ENCODE results near the gene BNIP5.
"Not testable (repeated sequence)": the region's sequence is repeated elsewhere in the genome, so short reads cannot be mapped to it uniquely, and the experiment has no call there.

Gene BNIP5

GRCh38 chr6:36343109-36343680 is 6.5 kb upstream of the BNIP5 start:
- DNase-seq (ENCODE audit: low read depth in 2 of 2), result no peak

GRCh38 chr6:36340618-36341454 is 4.1 kb upstream of the BNIP5 start:
- peak; percentile 45 to 56 for DNase-seq (ENCODE audit: low read depth in 2 of 2)

GRCh38 chr6:36340306-36340617 is 3.6 kb upstream of the BNIP5 start:
- DNase-seq (ENCODE audit: low read depth in 2 of 2), result no peak

DNA sequence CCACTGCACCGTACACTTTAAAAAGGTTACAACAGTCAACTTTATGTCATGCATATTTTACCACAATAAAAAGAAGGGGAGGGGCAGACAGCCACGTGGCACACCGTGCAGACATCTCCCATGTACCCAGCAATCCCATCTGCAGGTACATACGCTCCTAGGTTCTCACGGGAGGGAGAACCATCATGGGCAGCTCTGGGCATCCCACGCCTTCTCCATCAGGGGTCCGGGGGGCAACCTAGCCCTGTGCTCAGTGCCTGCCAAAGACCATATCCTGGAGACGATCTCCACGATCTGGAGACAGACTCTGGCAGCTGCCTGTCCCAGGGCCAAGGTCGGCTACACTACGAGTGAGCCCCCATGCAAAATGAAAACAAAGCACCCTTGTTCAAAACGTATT is 2.5 kb upstream of the BNIP5 start:
- no peak for DNase-seq (ENCODE audit: low read depth in 2 of 2)

GRCh38 chr6:36338223-36338622 is 1.5 kb upstream of the BNIP5 start:
- not testable (repeated sequence) for DNase-seq (ENCODE audit: low read depth in 2 of 2)

- no peak for DNase-seq (ENCODE audit: low read depth in 2 of 2)
Measured at GRCh38 chr6:36337814-36338213, 1.1 kb upstream of the BNIP5 start.

DNA sequence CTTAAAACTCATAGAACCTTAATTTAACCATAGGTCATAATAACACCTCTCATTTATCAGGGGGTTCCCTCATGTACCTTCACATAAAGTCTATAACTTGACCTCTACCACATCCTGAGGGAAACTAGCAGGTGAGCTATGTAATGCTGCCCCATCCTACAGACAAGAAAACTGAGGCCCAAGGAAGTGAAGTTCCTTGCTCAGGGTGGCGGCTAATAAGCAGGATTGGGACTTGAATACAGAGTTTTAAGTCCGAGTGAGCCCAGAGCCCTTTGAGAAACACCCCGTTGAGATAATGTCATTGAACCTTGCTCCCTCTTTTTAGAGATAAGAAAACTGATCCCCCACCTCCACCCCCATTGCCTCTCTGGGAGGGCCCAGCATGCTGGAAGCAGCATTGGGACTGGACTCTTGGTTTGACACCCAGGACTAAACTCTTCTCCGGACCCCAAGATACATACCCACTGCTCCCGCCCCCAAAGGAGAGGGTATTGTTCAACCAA is 429 bp downstream of the BNIP5 start:
- DNase-seq (ENCODE audit: low read depth in 2 of 2), result no peak

DNA sequence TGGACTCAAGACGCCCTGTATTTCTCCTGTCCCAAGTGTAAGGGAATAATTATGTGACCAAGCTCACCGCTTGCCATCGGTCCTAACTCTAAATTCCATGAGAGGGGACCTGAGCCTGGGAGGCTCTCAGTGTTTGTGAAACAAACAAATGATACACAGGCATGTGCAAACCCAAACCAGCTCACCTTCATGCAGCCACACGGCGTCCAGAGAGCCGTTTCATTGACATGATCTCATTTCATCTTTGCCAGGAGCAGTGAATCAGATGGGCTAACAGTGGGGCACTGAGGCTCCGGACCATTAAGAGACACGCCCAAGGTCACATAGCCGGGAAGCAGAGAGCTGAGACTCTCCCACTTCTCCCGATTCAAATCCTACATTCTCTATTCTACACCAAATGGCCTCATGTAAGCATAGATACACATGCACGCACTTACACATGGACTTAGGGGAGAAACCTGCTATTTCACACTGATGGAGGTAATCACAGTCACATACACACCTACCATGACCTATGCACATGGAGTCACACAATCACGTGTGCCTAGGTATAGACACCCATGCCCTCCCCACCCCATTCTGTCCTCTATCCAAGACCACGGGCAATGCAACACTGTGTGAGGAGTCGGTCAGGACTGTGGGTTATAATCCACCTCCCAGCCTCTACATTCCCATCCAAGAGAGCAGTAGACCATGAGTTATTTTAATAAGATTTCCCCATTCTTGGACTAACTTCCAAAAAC is 1.1 kb downstream of the BNIP5 start:
- DNase-seq (ENCODE audit: low read depth in 2 of 2), result no peak

GRCh38 chr6:36334832-36335459 is 1.7 kb downstream of the BNIP5 start:
- no peak for DNase-seq (ENCODE audit: low read depth in 2 of 2)

DNA sequence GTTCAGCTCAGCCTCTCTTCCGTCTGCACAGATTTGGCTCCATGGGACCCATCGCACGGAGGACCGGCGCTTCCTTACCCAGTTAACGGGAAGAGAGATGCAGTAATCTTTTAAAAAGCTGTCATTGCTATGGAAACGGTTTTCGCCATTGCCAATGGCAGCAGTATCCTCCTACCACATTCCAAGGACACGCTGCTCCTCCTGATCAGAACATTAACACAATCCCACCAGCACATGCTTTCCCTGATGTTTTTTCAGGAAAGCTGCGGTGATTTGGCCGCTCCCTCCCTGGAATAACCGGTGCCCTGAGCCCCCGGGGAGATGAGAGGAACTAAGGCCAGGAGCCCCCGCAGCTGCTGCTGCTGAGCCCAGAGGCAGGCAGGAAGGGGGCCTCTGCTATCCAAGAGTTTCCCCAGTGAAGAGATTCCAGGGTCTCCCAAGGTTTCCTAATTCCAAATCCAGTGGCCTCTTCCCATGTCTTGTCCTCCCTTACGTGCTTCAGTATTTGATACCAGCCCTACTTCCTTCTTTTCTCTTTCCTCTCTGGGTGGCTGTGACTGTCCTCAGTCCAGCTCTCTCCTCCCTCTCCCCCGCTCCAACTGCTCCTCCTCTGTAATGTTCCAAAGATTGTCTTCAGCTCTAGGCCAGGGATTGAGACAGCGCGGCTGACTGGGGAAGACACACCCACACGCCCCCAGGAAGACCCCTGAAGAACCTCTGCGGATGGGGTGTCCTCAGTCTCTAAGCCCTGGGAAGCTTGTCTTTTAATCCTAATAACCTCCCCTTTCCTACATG is 2.6 kb downstream of the BNIP5 start:
- no peak for DNase-seq (ENCODE audit: low read depth in 2 of 2)

- no peak for DNase-seq (ENCODE audit: low read depth in 2 of 2)
Measured at GRCh38 chr6:36333171-36333895, 3.4 kb downstream of the BNIP5 start.

GRCh38 chr6:36331381-36331780 is 5.3 kb downstream of the BNIP5 start:
- DNase-seq (ENCODE audit: low read depth in 2 of 2), result no peak

DNA sequence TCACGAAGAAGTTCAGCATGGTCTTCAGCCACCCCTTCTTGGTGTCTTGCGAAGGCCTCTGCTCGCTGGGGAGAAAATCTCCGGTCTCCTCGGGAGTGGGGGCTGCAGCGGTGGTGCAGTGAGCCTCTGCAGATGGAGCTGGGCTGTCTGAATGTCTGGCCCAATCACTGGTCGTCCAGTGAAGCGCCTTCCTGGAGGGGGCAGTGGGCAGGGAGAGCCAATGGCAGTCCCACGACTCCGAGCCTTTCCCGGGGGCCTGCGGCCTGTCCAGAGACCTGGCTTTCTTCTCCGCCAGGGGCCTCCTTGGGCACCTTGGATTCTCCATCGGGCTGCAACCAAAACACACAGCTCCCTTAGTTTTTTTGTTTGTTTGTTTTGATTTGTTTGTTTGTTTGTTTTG is 6.3 kb downstream of the BNIP5 start:
- no peak for DNase-seq (ENCODE audit: low read depth in 2 of 2)

DNA sequence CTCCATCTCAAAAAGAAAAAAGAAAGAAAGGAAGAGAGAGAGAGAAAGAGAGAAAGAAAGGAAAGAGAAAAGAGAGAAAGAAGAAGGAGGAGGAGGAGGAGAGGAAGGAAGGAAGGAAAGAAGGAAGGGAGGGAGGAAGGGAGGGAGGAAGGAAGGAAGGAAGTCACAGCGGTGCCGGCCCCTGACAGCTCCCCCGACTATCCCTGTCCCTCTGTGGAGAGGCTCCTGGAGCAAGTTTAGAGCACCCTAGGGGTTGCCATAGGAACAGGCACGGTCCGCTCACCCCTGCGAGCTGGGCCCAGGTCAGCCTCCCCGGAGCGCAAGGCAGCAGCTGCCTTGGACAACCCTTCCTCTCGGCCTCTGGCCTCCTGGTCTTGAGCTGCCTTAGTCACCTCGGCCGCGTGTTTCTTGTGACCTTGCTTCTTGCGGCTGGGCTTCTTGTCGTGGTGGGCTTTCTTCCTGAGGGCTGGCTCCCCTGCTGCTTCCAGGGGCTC is 6.8 kb downstream of the BNIP5 start:
- DNase-seq (ENCODE audit: low read depth in 2 of 2), result no peak

DNA sequence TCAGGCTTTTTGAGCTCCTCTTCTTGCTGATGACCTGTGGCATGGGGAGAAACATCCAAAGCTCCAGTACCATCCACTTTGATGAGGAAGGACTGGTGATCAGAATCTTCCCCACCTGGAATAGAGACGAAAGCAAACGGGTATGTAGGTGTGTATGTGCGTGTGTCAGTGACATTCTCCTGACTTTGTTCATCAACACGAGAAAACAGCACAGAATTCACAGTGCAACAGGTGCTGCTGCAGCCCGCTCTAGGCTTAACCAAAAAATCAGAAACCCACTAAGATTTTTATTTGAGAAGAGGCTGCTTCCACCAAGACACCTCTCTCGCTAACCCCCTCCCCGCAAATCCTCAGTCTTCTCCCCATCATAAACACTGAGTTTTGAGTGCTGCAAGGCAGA is 8.1 kb downstream of the BNIP5 start:
- no peak for DNase-seq (ENCODE audit: low read depth in 2 of 2)

GRCh38 chr6:36327919-36328236 is 8.8 kb downstream of the BNIP5 start:
- DNase-seq (ENCODE audit: low read depth in 2 of 2), result no peak

DNA sequence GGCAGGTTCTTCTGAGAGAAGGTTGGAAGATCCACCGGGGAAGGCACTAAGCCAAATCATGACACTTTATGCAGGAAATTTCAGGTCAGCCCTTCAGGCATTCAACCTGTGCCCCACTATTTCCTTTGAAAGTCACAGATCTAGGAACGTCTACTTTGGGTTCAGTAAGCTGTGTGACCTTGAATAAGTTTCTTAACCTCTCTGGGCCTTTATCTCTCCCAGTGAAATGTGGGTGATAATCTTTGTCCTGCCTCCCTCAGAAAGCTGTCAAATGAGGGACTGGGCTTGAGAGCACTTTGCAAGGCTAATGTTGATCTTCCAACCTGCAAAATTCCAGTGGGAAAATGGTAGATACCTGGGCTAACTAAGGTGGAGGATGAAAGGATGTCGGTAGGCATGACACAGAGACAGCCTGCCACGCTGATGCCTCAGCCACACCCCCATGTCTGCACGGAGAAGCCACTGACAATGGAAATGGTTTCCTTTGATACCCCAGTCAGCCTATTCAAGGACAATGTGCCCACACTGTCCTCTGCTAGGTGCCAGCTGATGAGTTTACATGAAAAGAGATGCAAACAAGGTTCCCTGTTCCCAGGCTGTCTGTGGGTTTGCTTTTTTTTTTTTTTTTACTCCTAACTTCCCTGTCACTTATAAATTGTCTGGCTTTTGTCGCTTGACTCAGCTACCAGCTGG is 9.3 kb downstream of the BNIP5 start:
- DNase-seq (ENCODE audit: low read depth in 2 of 2), result no peak

GRCh38 chr6:36326356-36326995 is 10.2 kb downstream of the BNIP5 start:
- no peak for DNase-seq (ENCODE audit: low read depth in 2 of 2)

- DNase-seq (ENCODE audit: low read depth in 2 of 2), result no peak
Measured at GRCh38 chr6:36324715-36325114, 12.0 kb downstream of the BNIP5 start.

- no peak for DNase-seq (ENCODE audit: low read depth in 2 of 2)
Measured at GRCh38 chr6:36324191-36324590, 12.5 kb downstream of the BNIP5 start.

Data from stimulated activated CD8-positive, alpha-beta memory T cell treated with anti-CD3 and anti-CD28 coated beads, Interleukin-15, amount 100 ng/mL, for 48 hours (primary cell).